Measurements from ENCODE around the gene CPNE5. TPM values are rescaled to one million over a fixed set of nuclear protein-coding genes. Genes with fewer than 3 reads are reported as not detected.
"Not testable (repeated sequence)": the region's sequence is repeated elsewhere in the genome, so short reads cannot be mapped to it uniquely, and the experiment has no call there.

CPNE5 gene
- total RNA-seq, 1 donor from 2014 or later, result 0.13 TPM

GRCh38 chr6:36813526-36813925, 25.7 kb downstream of the CPNE5 start:
- TF ChIP-seq CTCF (IDR thresholded peaks at IDR 0.05; ENCODE audit: insufficient read depth, low read length, poor library complexity, severe bottlenecking), result no peak
- no peak overlapping the region for H3K4me3 ChIP-seq (ENCODE audit: low read depth, low read length)
- H3K36me3 ChIP-seq (ENCODE audit: control insufficient read depth, insufficient read depth, low read length), result no peaks in the 10 kb centered on the region
- no peak for DNase-seq (ENCODE audit: low read depth)
- peaks cover 3% of the 10 kb centered on the region for H3K27me3 ChIP-seq (ENCODE audit: control insufficient read depth, insufficient read depth, low read length)

- H3K27me3 ChIP-seq (ENCODE audit: control insufficient read depth, insufficient read depth, low read length); DNase-seq (ENCODE audit: low read depth); H3K4me3 ChIP-seq (ENCODE audit: low read depth, low read length); H3K36me3 ChIP-seq (ENCODE audit: control insufficient read depth, insufficient read depth, low read length): not testable (repeated sequence)
These were observed 26.2 kb downstream of the CPNE5 start for GRCh38 chr6:36813047-36813446.

- Histone ChIP-seq H3K36me3 (ENCODE audit: control insufficient read depth, insufficient read depth, low read length) (no peaks in the 10 kb centered on the region), H3K4me3 (ENCODE audit: low read depth, low read length) (no peak overlapping the region), H3K27me3 (ENCODE audit: control insufficient read depth, insufficient read depth, low read length) (peaks cover 8% of the 10 kb centered on the region)
- no peak for DNase-seq (ENCODE audit: low read depth)
- peak; percentile 15 for TF ChIP-seq CTCF (IDR thresholded peaks at IDR 0.05; ENCODE audit: insufficient read depth, low read length, poor library complexity, severe bottlenecking)
These were observed 29.1 kb downstream of the CPNE5 start for GRCh38 chr6:36809941-36810803.

GRCh38 chr6:36809156-36809555, 30.1 kb downstream of the CPNE5 start:
- no peak for DNase-seq (ENCODE audit: low read depth)
- peaks cover 8% of the 10 kb centered on the region for H3K27me3 ChIP-seq (ENCODE audit: control insufficient read depth, insufficient read depth, low read length)
- H3K4me3 ChIP-seq (ENCODE audit: low read depth, low read length), result no peak overlapping the region
- TF ChIP-seq CTCF (IDR thresholded peaks at IDR 0.05; ENCODE audit: insufficient read depth, low read length, poor library complexity, severe bottlenecking), result no peak
- H3K36me3 ChIP-seq (ENCODE audit: control insufficient read depth, insufficient read depth, low read length), result no peaks in the 10 kb centered on the region

- H3K27me3 ChIP-seq (ENCODE audit: control insufficient read depth, insufficient read depth, low read length), result peaks cover 8% of the 10 kb centered on the region
- no peak overlapping the region for H3K4me3 ChIP-seq (ENCODE audit: low read depth, low read length)
- no peak for DNase-seq (ENCODE audit: low read depth)
- TF ChIP-seq CTCF (IDR thresholded peaks at IDR 0.05; ENCODE audit: insufficient read depth, low read length, poor library complexity, severe bottlenecking), result no peak
- H3K36me3 ChIP-seq (ENCODE audit: control insufficient read depth, insufficient read depth, low read length), result no peaks in the 10 kb centered on the region
These were observed 30.6 kb downstream of the CPNE5 start for GRCh38 chr6:36808634-36809033.

GRCh38 chr6:36807750-36808149, 31.5 kb downstream of the CPNE5 start:
- Histone ChIP-seq H3K36me3 (ENCODE audit: control insufficient read depth, insufficient read depth, low read length) (no peaks in the 10 kb centered on the region), H3K4me3 (ENCODE audit: low read depth, low read length) (no peak overlapping the region), H3K27me3 (ENCODE audit: control insufficient read depth, insufficient read depth, low read length) (peaks cover 8% of the 10 kb centered on the region)
- no peak for TF ChIP-seq CTCF (IDR thresholded peaks at IDR 0.05; ENCODE audit: insufficient read depth, low read length, poor library complexity, severe bottlenecking)
- DNase-seq (ENCODE audit: low read depth), result no peak

Data from kidney epithelial cell (primary cell).